ENCODE results near the gene ZNF584. TPM values are rescaled to one million over a fixed set of nuclear protein-coding genes. Genes with fewer than 3 reads are reported as not detected.

The ZNF584 gene
- total and polyA plus RNA-seq, 10 of the 15 experiments (the other 5 are each of a cell fraction or from before 2014, with no cell fraction given) = 2.0 to 10.7 (median 6.3) TPM

DNA sequence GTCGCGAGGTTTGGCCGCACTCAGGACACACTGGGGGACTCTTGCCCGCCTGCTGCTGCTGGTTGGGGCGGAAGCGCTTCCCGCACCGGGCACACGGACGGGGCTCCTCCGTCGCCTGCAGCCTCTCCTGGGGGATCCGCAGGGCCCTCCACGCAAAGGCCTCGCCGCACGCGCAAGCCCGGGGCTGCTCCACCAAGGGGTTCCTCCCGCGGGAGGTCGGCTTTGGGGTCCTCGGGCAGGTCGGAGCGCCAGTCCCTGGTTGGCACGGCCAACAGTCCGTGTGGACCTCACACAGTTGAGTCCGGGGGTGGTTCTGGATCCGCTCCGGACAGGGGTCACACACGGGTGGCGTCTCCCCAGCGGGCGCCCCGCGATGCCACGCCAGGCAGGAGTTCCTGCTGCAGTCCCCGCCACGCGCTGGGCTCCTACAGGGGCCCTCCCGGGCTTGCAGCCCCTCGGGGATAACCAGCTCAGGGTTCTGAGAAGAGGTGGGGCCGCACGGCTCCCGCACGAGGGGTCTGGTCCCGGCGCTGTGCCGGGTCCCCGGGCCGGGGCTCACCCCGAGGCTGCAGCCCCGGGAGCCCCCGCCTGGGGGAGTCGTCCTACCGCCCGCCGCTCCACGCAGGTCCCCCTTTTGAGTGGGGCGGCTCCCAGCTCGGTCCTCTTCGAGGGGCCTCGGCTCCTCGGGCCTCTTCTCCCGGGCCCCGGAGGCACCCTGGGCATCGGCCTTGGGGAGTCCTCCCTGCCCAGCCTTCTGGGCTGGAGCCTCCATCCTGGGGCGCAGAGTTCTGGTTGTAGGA is 39.7 kb upstream of the ZNF584 start:
- no TSS peak for BruUV-seq (replicated peaks)
- in situ Hi-C loops (cut with MboI) = no loop called here
- intact Hi-C loops (cut with micrococcal nuclease; ENCODE audit: unreplicated experiment) = no loop called here
- ATAC-seq (no peak), FAIRE-seq (no peak), DNase-seq (ENCODE audit: low read depth, low spot score) (no peak)
- ChIA-PET POLR2A (no interaction called here), CTCF (no interaction called here), SMC1A (ENCODE audit: uncharacterized antibody, unreplicated experiment) (no interaction called here), RAD21 (ENCODE audit: unreplicated experiment) (no interaction called here)
- H3K4me2 ChIP-seq (ENCODE audit: control insufficient read depth, insufficient read depth) = no peak overlapping the region
- no peaks in the 10 kb centered on the region for H3K36me3 ChIP-seq (ENCODE audit: control insufficient read depth in 2 of 2, insufficient read depth in 2 of 2, low read length in 1 of 2)
- peaks cover 7% of the 10 kb centered on the region for H3K4me1 ChIP-seq (ENCODE audit: control insufficient read depth, insufficient read depth, low read length)
- H3K9ac ChIP-seq (ENCODE audit: control insufficient read depth, insufficient read depth, low read length) = no peak overlapping the region
- 93% methylated on average over 46 of the region's 68 CpGs for WGBS (ENCODE audit: insufficient coverage, insufficient replicate concordance, low lambda C conversion rate, missing lambda C conversion rate)
- H3K4me3 ChIP-seq = no peak overlapping the region
- H4K20me1 ChIP-seq (ENCODE audit: control insufficient read depth, insufficient read depth) = no peaks in the 10 kb centered on the region
- H3K9me3 ChIP-seq (replicated peaks; ENCODE audit: control insufficient read depth, insufficient read depth, low read length) = no peaks in the 10 kb centered on the region
- H2AFZ ChIP-seq (ENCODE audit: control insufficient read depth, low read depth, low read length) = no peak overlapping the region
- H3K27me3 ChIP-seq (replicated peaks in 1 of 2; ENCODE audit: control insufficient read depth in 2 of 2, insufficient read depth in 2 of 2, low read length in 1 of 2) = no peaks in the 10 kb centered on the region
- no peak overlapping the region for H3K27ac ChIP-seq (ENCODE audit: control insufficient read depth, insufficient read depth)
- no peaks in the 10 kb centered on the region for H3K79me2 ChIP-seq (ENCODE audit: control insufficient read depth, insufficient read depth, low read length)
- TF ChIP-seq LARP7 (IDR thresholded peaks at IDR 0.05) = no peak
- TF ChIP-seq, protein P1, sequence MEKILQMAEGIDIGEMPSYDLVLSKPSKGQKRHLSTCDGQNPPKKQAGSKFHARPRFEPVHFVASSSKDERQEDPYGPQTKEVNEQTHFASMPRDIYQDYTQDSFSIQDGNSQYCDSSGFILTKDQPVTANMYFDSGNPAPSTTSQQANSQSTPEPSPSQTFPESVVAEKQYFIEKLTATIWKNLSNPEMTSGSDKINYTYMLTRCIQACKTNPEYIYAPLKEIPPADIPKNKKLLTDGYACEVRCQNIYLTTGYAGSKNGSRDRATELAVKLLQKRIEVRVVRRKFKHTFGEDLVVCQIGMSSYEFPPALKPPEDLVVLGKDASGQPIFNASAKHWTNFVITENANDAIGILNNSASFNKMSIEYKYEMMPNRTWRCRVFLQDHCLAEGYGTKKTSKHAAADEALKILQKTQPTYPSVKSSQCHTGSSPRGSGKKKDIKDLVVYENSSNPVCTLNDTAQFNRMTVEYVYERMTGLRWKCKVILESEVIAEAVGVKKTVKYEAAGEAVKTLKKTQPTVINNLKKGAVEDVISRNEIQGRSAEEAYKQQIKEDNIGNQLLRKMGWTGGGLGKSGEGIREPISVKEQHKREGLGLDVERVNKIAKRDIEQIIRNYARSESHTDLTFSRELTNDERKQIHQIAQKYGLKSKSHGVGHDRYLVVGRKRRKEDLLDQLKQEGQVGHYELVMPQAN (conservative IDR thresholded peaks at IDR 0.05) = no peak
- no peak for TF ChIP-seq ATF7 (IDR thresholded peaks at IDR 0.05; ENCODE audit: low read depth)
- TF ChIP-seq, protein P2, sequence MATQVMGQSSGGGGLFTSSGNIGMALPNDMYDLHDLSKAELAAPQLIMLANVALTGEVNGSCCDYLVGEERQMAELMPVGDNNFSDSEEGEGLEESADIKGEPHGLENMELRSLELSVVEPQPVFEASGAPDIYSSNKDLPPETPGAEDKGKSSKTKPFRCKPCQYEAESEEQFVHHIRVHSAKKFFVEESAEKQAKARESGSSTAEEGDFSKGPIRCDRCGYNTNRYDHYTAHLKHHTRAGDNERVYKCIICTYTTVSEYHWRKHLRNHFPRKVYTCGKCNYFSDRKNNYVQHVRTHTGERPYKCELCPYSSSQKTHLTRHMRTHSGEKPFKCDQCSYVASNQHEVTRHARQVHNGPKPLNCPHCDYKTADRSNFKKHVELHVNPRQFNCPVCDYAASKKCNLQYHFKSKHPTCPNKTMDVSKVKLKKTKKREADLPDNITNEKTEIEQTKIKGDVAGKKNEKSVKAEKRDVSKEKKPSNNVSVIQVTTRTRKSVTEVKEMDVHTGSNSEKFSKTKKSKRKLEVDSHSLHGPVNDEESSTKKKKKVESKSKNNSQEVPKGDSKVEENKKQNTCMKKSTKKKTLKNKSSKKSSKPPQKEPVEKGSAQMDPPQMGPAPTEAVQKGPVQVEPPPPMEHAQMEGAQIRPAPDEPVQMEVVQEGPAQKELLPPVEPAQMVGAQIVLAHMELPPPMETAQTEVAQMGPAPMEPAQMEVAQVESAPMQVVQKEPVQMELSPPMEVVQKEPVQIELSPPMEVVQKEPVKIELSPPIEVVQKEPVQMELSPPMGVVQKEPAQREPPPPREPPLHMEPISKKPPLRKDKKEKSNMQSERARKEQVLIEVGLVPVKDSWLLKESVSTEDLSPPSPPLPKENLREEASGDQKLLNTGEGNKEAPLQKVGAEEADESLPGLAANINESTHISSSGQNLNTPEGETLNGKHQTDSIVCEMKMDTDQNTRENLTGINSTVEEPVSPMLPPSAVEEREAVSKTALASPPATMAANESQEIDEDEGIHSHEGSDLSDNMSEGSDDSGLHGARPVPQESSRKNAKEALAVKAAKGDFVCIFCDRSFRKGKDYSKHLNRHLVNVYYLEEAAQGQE (IDR thresholded peaks at IDR 0.05; ENCODE audit: low read depth, low read length) = no peak
- TF ChIP-seq, protein P3, sequence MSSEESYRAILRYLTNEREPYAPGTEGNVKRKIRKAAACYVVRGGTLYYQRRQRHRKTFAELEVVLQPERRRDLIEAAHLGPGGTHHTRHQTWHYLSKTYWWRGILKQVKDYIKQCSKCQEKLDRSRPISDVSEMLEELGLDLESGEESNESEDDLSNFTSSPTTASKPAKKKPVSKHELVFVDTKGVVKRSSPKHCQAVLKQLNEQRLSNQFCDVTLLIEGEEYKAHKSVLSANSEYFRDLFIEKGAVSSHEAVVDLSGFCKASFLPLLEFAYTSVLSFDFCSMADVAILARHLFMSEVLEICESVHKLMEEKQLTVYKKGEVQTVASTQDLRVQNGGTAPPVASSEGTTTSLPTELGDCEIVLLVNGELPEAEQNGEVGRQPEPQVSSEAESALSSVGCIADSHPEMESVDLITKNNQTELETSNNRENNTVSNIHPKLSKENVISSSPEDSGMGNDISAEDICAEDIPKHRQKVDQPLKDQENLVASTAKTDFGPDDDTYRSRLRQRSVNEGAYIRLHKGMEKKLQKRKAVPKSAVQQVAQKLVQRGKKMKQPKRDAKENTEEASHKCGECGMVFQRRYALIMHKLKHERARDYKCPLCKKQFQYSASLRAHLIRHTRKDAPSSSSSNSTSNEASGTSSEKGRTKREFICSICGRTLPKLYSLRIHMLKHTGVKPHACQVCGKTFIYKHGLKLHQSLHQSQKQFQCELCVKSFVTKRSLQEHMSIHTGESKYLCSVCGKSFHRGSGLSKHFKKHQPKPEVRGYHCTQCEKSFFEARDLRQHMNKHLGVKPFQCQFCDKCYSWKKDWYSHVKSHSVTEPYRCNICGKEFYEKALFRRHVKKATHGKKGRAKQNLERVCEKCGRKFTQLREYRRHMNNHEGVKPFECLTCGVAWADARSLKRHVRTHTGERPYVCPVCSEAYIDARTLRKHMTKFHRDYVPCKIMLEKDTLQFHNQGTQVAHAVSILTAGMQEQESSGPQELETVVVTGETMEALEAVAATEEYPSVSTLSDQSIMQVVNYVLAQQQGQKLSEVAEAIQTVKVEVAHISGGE (CRISPR knock-in tag; IDR thresholded peaks at IDR 0.05) = no peak
- no peak for TF ChIP-seq SMC3 (IDR thresholded peaks at IDR 0.05; ENCODE audit: borderline replicate concordance, low read length)
- TF ChIP-seq, protein P4, sequence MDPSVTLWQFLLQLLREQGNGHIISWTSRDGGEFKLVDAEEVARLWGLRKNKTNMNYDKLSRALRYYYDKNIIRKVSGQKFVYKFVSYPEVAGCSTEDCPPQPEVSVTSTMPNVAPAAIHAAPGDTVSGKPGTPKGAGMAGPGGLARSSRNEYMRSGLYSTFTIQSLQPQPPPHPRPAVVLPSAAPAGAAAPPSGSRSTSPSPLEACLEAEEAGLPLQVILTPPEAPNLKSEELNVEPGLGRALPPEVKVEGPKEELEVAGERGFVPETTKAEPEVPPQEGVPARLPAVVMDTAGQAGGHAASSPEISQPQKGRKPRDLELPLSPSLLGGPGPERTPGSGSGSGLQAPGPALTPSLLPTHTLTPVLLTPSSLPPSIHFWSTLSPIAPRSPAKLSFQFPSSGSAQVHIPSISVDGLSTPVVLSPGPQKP (IDR thresholded peaks at IDR 0.05; ENCODE audit: low read depth, low read length) = no peak
- TF ChIP-seq SMAD1 (IDR thresholded peaks at IDR 0.05; ENCODE audit: low read depth, partially characterized antibody) = no peak
- TF ChIP-seq, protein P5, sequence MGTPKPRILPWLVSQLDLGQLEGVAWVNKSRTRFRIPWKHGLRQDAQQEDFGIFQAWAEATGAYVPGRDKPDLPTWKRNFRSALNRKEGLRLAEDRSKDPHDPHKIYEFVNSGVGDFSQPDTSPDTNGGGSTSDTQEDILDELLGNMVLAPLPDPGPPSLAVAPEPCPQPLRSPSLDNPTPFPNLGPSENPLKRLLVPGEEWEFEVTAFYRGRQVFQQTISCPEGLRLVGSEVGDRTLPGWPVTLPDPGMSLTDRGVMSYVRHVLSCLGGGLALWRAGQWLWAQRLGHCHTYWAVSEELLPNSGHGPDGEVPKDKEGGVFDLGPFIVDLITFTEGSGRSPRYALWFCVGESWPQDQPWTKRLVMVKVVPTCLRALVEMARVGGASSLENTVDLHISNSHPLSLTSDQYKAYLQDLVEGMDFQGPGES (IDR thresholded peaks at IDR 0.05) = no peak
